ENCODE results near the gene DYRK1B. TPM values are rescaled to one million over a fixed set of nuclear protein-coding genes. Genes with fewer than 3 reads are reported as not detected.

The DYRK1B gene
- total RNA-seq, 4 donors from 2014 or later = 4.9 to 15.6 (median 8.7) TPM

DNA sequence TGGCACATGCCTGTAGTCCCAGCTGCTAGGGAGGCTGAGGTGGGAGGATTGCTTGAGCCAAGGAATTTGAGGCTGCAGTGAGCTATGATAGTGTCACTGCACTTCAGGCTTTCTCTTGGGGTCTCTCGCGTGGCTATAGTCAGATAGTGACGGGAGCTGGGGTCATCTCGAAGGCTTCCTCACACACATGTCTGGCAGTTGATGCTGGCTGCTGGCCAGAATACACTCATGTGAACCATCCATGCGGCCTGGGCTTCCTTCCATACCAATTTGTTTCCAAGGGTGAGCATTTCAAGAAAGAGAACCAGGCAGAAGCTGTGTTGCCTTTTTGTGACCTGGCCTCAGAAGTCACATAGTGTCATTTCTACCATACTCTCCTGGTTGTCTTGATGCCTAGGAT, 28.9 kb downstream of the DYRK1B start:
- TF ChIP-seq, protein P1, sequence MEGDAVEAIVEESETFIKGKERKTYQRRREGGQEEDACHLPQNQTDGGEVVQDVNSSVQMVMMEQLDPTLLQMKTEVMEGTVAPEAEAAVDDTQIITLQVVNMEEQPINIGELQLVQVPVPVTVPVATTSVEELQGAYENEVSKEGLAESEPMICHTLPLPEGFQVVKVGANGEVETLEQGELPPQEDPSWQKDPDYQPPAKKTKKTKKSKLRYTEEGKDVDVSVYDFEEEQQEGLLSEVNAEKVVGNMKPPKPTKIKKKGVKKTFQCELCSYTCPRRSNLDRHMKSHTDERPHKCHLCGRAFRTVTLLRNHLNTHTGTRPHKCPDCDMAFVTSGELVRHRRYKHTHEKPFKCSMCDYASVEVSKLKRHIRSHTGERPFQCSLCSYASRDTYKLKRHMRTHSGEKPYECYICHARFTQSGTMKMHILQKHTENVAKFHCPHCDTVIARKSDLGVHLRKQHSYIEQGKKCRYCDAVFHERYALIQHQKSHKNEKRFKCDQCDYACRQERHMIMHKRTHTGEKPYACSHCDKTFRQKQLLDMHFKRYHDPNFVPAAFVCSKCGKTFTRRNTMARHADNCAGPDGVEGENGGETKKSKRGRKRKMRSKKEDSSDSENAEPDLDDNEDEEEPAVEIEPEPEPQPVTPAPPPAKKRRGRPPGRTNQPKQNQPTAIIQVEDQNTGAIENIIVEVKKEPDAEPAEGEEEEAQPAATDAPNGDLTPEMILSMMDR (IDR thresholded peaks at IDR 0.05; ENCODE audit: low read depth) = no peak

DNA sequence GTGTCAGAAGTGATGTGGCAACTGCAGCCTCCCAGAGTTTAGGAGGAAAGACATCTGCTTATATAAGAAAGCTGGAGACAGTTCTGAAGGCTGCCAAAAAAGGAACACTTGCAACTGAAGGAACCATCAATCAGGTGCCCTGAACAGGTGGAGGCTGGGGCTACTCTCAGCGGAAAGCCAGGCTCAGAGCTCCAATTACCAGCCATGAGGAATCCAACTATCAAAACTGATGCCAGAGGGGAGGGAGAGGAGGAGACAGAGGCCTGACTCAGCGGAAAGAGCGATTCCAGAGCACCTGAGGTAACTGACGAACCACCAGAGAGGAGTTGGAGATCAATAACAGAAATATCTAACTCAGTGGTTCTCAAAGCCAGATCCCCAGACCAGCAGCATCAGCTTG, 31.0 kb downstream of the DYRK1B start:
- TF ChIP-seq, protein P1 (IDR thresholded peaks at IDR 0.05; ENCODE audit: low read depth) = no peak

DNA sequence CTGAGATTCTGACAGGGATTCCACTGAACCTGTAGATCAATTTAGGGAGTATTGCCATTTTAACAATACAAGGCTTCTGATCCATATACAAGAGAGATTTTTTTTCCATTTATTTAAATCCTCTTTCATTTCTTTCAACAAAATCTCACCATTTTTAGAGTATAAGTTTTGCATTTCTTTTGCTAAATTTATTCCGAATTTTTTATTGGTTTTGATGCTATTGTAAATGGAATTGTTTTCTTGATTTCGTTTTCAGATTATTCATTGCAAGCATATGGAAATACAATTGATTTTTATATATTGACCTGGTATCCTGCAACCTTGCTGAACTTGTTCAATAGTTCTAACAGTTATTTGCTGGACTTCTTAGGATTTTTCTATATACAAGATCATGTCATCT, 36.9 kb downstream of the DYRK1B start:
- TF ChIP-seq, protein P1 (IDR thresholded peaks at IDR 0.05; ENCODE audit: low read depth) = no peak

DNA sequence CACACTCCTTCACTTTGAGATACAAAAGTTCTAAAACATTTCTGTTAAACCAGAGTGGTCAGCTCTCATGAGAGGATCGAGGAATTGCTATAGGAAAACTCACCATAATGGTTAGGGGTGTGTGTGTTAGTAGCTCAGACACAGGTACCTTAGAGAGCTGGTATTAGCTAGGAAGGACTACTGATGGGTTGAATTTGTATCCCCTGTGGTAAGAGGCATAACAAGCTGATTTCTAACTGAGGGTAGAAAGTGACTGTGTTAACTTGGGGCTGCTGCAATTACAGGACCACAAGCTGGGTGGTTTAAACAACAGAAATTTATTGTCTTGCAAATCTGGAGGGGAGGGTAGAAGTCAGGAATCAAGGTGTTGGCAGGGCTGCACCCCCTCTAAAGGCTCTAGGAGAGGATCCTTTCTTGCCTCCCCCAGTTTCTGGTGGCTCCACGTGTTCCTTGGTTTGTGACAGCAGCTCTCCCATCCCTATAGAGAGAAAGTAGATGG, 37.9 kb downstream of the DYRK1B start:
- TF ChIP-seq, protein P1 (IDR thresholded peaks at IDR 0.05; ENCODE audit: low read depth) = no peak

DNA sequence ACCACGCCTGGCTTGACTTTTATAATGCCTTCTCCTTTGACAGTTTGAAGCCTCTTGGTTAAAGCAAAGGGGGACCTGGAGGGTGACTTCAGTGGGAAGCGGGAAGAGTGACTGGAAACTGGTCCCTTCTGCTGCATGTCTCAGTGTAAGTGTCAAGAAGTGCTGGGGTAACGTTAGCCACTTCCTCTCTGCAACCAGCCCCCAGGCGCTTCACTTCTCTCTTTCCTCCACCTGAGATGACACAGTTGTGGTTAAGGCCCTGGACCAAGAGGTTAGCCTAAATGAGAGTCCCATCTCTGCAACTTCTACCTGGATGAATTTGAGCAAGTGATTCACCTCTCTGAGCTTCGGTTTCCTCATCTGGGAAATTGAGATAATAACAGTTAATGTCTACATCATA, 39.0 kb downstream of the DYRK1B start:
- TF ChIP-seq, protein P1 (IDR thresholded peaks at IDR 0.05; ENCODE audit: low read depth) = no peak

DNA sequence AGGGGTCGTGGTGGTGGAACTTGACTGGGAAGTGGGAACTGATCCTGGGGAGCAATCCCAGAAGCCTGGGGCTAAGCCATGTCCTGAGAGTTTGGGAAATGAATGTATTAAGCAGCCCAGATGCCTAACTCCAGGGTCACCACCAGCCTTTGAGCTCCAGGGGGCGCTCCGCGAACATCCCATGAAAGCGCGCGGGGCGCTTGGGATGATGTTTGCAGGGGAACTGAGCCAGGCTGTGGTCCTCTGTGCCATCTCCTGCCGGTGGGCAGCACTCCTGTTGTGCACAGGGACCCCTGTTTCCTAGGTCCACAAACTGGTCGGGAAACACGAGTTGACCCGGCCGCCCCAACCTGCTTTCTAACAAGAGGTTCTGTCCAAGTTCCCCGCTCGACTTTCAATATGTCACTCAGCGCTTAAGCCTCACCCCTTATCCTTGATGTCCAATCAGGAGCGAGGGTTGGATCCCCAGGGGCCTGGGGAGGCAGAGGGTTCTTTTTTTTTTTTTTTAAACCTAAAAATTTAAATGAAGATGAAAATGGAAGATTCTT, 40.9 kb downstream of the DYRK1B start:
- TF ChIP-seq, protein P1 (IDR thresholded peaks at IDR 0.05; ENCODE audit: low read depth) = no peak

DNA sequence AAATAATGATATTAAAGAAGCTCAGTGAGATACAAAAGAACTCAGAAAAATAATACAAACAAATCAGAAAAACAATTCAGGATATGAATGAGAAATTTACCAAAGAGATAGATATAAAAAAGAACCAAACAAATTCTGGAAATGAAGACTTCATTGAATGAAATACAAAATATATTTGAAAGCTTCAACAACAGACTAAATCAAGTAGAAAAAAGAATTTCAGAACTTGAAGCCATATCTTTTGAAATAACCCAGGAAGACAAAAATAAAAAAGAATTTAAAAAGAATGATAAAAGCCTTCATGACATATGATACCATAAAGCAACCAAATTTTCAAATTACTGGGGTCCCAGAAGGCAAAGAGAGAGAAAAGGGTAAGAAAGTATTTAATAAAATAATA, 45.7 kb downstream of the DYRK1B start:
- TF ChIP-seq, protein P1 (IDR thresholded peaks at IDR 0.05; ENCODE audit: low read depth) = no peak
